KMS-11 (cell line): Measurements from ENCODE around the gene PTGES3L.
"Not testable (repeated sequence)": the region's sequence is repeated elsewhere in the genome, so short reads cannot be mapped to it uniquely, and the experiment has no call there.

ENCODE experiments used
- H2AFZ ChIP-seq: fragments of 200-600 bp; sonication (generic); 2 replicates; pipeline ENCODE4 v1.6.1; 2016; ENCODE audit warnings: antibody characterized with exemption, mixed run types, low read depth
- H3K27ac ChIP-seq: fragments of 200-600 bp; sonication (generic); 2 replicates; pipeline ENCODE4 v1.6.1; 2016; ENCODE audit warnings: mild to moderate bottlenecking, mixed run types
- H3K27me3 ChIP-seq: fragments of 200-600 bp; sonication (generic); 2 replicates; pipeline ENCODE4 v1.6.1; 2017; ENCODE audit warnings: mild to moderate bottlenecking, low read depth, mixed run types, moderate library complexity; ENCODE audit not compliant: insufficient read depth
- H3K36me3 ChIP-seq: fragments of 200-600 bp; sonication (generic); 2 replicates; pipeline ENCODE4 v1.6.1; 2017; ENCODE audit warnings: mild to moderate bottlenecking, mixed run types; ENCODE audit not compliant: insufficient read depth
- H3K4me1 ChIP-seq: fragments of 200-600 bp; sonication (generic); 2 replicates; pipeline ENCODE4 v1.6.1; 2016; ENCODE audit warnings: mild to moderate bottlenecking, low read depth, mixed run types; ENCODE audit not compliant: poor library complexity, severe bottlenecking
- H3K4me2 ChIP-seq: fragments of 200-600 bp; sonication (generic); 2 replicates; pipeline ENCODE4 v1.7.0; 2016; ENCODE audit warnings: mild to moderate bottlenecking, mixed run types
- H3K4me3 ChIP-seq: fragments of 200-600 bp; sonication (generic); IDR thresholded peaks from 2 replicates; pipeline ENCODE4 v1.6.1; 2017; ENCODE audit warnings: low read depth, low read length, mixed read lengths; ENCODE audit not compliant: insufficient read depth
- H3K79me2 ChIP-seq: fragments of 200-600 bp; sonication (generic); 2 replicates; pipeline ENCODE4 v1.6.1; 2016; ENCODE audit warnings: low read depth, mixed run types; ENCODE audit not compliant: insufficient read depth
- H3K9ac ChIP-seq: fragments of 200-600 bp; sonication (generic); 2 replicates; pipeline ENCODE4 v1.6.1; 2016; ENCODE audit warnings: mild to moderate bottlenecking, mixed run types
- H4K20me1 ChIP-seq: fragments of 200-600 bp; sonication (generic); 2 replicates; pipeline ENCODE4 v1.6.1; 2016; ENCODE audit warnings: mild to moderate bottlenecking, mixed run types; ENCODE audit not compliant: insufficient read depth
- CTCF ChIP-seq: fragments of 200-600 bp; sonication (generic); conservative IDR thresholded peaks from 2 replicates; pipeline ENCODE4 v1.6.1; 2017; ENCODE audit warnings: low read depth, mild to moderate bottlenecking, antibody characterized with exemption, low read length, moderate library complexity, mixed read lengths

Gene PTGES3L

DNA sequence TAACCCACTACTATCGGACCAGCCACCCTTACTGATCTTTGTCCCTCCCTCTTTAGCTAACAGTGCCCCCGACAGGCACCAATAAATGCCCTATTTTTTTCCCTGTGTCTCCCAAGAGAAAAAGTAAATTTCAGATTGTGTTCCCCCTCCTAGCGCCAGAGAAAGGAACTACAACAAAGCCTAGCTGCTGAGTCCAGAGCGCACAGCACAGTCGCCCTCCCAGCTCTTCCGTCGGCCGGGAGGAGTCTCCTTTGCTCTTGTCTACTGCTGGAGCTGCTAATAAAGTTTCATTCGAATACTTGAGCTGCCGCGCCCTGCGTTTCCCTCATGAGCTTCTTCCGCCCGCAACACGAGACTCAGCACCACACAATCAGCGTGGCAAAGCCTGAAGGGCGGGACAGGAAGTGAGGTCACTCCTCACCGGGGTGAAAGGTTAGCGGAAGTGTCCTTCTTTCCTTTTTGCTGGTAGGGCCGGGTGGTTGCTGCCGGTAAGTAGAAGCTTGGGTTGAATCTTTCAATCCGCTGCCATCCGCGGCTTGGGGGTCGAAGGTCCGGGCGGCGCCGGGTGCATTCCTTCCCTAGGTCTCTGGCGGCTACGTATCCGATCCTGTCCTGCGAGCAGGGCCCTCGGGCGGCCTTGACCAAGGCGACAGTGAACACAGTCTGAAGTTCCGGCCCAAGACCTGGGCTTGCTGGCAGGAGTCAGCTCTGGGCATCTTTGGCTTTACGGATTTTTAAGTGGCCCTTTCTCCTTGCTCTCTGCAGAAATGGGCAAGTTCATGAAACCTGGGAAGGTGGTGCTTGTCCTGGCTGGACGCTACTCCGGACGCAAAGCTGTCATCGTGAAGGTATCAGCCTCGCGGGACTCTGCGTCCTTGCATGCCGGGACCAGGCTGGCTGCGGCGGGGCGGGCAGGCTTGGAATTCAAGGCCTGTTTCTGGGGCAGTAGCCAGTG, 18.4 kb upstream of the PTGES3L start, which contains the start of gene RPL27:
Gene RPL27, plus strand, starts transcription at position 436 of the 955 bp plus-strand sequence. Its CDS starts 332 bp downstream, at position 768.
- H3K79me2 ChIP-seq: peaks cover 21% of the 10 kb centered on the region
- H3K9ac ChIP-seq: peak within 1 kb of the TSS; percentile 98
- TF ChIP-seq CTCF: peak; percentile 85
- H3K4me1 ChIP-seq: peaks cover 20% of the 10 kb centered on the region
- H4K20me1 ChIP-seq: 0 out of 2 replicates have a peak, but pooled peaks cover 2% of the 10 kb centered on the region
- no peaks in the 10 kb centered on the region for H3K27me3 ChIP-seq
- peaks cover 9% of the 10 kb centered on the region; the same call in 1 of the 2 replicates for H3K36me3 ChIP-seq
- H3K4me3 ChIP-seq: no peak within 1 kb of the TSS
- peak within 1 kb of the TSS; percentile 85 for H3K4me2 ChIP-seq
- H3K27ac ChIP-seq: peak within 1 kb of the TSS; percentile 87
- H2AFZ ChIP-seq: peak within 1 kb of the TSS; percentile 32; the same call in 1 of the 2 replicates

DNA sequence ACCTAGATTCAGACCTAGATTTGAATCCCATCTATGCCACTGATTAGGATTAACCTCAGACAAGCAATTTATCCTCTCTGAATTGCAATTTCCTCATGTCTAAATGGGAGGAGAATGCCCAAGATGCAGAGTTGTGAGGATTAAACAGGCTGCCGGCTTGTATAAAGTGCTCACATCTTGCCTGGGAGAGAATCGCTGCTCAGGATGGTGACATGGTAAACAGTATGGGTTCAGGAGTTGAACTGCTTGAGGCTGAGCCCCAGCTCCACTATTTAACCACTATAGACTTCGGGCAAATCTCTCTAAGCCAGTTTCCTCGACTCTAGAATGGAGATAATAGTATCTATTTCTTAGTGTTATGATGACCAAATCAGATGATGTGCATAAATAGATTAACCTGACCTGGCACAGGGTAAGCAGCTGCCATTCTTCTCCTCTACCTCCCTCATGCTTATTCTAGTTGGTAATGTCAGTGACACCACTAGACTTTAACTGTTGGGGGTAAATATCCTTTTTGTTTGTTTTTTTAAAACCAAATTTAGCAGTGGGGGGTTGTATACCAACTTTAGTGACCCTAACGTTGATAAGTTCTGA, 17.6 kb upstream of the PTGES3L start:
- TF ChIP-seq CTCF: no peak
- Histone ChIP-seq H3K27ac (peak overlapping the region; percentile 87; the same call in 1 of the 2 replicates), H4K20me1 (0 out of 2 replicates have a peak, but pooled peaks cover 2% of the 10 kb centered on the region), H3K4me1 (peaks cover 24% of the 10 kb centered on the region), H3K27me3 (no peaks in the 10 kb centered on the region), H3K4me3 (no peak overlapping the region), H3K36me3 (peaks cover 5% of the 10 kb centered on the region; the same call in 1 of the 2 replicates), H3K79me2 (peaks cover 21% of the 10 kb centered on the region), H2AFZ (peak overlapping the region; percentile 16; the same call in 1 of the 2 replicates), H3K4me2 (peak overlapping the region; percentile 43), H3K9ac (no peak overlapping the region; the same call in 1 of the 2 replicates)

GRCh38 chr17:42993913-42994312, 14.0 kb upstream of the PTGES3L start:
- not testable (repeated sequence) for H3K27ac ChIP-seq, H2AFZ ChIP-seq, H4K20me1 ChIP-seq, H3K36me3 ChIP-seq, H3K4me2 ChIP-seq, H3K4me3 ChIP-seq, H3K27me3 ChIP-seq, H3K9ac ChIP-seq, H3K79me2 ChIP-seq
- peaks cover 14% of the 10 kb centered on the region for H3K4me1 ChIP-seq

- no peak for TF ChIP-seq CTCF
- Histone ChIP-seq H3K4me1 (peaks cover 14% of the 10 kb centered on the region), H3K9ac (no peak overlapping the region), H2AFZ (no peak overlapping the region), H3K79me2 (no peaks in the 10 kb centered on the region), H3K27me3 (no peaks in the 10 kb centered on the region), H3K4me3 (no peak overlapping the region), H3K36me3 (0 out of 2 replicates have a peak, but pooled peaks cover 6% of the 10 kb centered on the region), H4K20me1 (no peaks in the 10 kb centered on the region), H3K4me2 (no peak overlapping the region), H3K27ac (no peak overlapping the region)
These were observed 13.0 kb upstream of the PTGES3L start for GRCh38 chr17:42992872-42993271.
